HFF-Myc (cell line): ENCODE measurements around the gene MXD1.

Experiments
- DNase-seq: peaks from one replicate; pipeline ENCODE4 v3.0.0-alpha.2; 2011; ENCODE audit warnings: low read depth; ENCODE audit errors: extremely low read depth
- H3K4me3 ChIP-seq: replicated peaks from 2 replicates; pipeline ENCODE4 v1.5.1; 2011; ENCODE audit warnings: low read depth, mild to moderate bottlenecking, control low read depth, low read length
- CTCF ChIP-seq: IDR thresholded peaks from 2 replicates; pipeline ENCODE4 v1.5.1; 2012; ENCODE audit warnings: mild to moderate bottlenecking, low read depth, low read length, control low read depth; ENCODE audit errors: missing control alignments

MXD1 gene

DNA sequence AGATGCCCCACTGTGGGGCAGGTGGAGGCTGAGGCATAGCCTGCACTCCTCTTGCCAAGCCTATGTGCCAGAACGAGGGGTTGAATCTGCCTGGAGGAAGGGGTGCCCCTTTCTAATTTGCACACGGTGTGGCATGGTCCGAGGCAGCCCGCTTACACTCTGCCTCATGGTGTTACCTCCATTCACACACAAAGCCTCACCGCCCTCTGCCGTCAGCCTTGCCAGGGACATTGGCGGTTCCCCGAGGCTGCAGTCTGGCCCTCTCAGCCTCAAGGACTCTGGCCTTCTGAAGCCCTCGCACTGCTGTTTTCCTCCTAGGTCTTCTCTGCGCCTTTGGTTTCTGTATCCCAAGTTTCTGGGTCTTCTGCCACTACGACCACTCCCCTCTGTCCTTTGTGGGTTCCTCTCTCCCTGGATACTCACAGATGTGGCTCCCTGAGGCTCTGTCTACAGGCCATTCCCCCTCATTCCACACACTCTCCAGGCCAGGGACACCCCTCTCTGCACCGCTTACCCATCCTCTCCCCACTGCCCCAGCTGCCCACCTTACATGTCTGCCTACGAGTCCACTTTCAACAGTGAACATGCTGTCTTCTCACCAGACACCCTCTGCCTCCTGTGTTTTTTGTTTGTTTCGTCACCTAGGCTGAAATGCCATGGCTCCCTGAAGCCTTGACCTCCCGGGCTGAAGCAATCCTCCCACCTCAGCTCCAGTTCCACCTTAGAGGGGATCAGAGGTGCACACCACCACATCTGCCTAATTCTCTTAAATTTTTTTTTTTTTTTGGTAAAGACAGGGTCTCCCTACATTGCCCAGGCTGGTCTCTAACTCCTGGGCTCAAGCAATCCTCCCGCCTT lies 54.4 kb downstream of the MXD1 start:
- no peak for DNase-seq
- H3K4me3 ChIP-seq: no peak overlapping the region
- TF ChIP-seq CTCF: no peak

DNA sequence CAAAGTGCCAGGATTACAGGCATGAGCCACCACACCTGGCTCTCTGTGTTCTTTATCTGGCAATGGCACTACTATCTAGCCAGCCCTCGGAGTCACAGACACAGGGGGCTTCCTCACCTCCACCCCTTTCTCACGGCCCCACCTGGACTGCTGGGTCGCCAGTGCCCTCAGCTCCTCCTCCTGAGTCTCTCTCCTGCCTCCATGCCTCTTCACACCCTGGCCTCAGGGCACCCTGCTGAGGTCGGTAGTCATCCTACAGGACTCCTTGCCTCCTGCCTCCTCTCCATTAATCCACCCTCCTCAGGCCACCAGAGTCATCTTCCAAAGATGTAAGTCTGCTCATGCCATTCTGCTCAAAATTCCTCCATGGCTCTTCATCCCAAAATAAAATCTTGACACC lies 55.1 kb downstream of the MXD1 start:
- no peak for DNase-seq
- no peak overlapping the region for H3K4me3 ChIP-seq
- no peak for TF ChIP-seq CTCF

- no peak for DNase-seq
- no peak overlapping the region for H3K4me3 ChIP-seq
- no peak for TF ChIP-seq CTCF
These were observed 57.9 kb downstream of the MXD1 start for GRCh38 chr2:69972822-69973221.

DNA sequence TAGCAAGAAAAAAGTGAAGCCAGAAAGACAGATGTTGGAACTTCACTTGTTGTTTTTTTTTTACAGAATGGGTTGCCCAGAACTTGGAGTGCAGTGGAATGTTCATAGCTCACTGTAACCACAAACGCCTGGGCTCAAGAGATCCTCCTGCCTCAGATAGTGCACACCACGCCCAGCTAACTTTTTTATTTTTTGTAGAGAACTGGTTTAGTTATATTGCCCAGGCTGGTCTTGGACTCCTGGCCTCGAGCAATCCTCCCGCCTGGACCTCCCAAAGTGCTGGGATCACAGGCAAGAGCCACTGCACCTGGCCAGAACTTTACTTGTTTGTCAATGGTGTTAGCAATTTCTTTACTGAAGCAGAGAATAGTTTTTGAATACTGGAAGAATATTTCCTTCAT lies 58.4 kb downstream of the MXD1 start:
- no peak overlapping the region for H3K4me3 ChIP-seq
- DNase-seq: peak; percentile 21
- TF ChIP-seq CTCF: no peak

- no peak for TF ChIP-seq CTCF
- DNase-seq: no peak
- H3K4me3 ChIP-seq: no peak overlapping the region
These were observed 60.4 kb downstream of the MXD1 start for GRCh38 chr2:69975136-69975852.

DNA sequence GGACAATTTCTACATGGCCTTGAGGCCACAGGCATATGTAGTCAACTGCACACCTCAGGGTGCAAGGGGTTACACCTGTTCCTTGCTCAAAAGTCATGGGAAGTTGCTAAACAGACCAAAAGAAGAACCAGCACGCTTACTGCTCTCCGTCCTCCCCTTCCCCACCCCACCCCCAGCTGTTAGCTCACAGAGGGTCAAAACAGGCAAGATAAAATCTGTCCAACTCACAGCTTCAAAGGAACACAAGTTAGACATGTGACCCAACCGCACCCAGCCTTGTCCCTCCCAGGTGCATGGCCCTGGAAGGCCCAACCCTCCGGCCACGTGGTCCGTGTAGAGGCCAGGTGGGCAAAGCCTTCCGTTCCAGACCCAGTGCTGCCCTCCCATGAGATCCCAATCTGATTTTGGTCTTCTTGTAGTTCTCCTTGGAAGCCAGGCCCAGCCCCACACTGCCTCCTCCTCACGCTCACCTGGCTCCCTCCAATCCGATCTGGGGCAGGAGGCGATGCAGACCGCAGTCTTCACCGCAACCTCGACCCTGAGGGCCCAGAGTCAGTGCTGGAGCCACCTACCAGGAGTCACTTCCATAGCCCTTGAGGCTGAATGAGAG lies 61.0 kb downstream of the MXD1 start:
- H3K4me3 ChIP-seq: no peak overlapping the region
- DNase-seq: no peak
- no peak for TF ChIP-seq CTCF
